ENCODE results near the gene ACBD4.

ACBD4 gene

DNA sequence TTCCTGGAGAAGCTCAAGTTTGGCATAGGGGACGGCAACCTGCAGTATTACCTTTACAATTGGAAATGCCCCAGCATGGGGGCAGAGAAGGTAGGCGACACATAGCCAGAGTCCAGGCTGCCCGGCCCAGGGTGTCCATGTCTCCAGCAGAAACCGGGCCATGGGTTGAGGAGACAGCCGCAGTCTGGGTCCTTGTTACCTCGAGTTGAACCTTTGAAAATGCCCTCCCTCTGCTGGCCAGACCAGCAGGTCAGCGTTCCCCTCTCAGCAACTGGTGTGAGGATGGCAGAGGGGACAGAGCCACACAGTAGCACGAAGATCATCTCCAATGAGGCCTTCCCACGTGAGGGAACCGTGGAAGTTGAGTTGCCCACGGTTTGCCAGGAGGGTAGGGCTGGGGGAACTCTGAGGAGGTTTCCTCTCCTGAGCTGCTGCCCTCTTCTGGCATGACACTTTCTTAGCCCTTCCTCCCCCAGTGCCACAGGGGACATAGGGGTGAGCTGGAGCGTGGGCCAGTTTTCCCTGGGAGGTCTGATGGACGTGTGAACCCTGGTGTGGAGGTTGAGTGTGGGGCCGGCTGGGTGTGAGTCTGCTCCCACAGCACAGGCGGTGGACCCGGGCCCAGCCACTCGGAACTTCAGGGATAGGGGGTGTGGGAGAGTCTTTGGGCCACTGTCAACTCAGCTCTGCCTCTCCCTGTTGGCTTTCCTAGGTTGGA is 30.4 kb upstream of the ACBD4 start:
- no peak for DNase-seq

DNA sequence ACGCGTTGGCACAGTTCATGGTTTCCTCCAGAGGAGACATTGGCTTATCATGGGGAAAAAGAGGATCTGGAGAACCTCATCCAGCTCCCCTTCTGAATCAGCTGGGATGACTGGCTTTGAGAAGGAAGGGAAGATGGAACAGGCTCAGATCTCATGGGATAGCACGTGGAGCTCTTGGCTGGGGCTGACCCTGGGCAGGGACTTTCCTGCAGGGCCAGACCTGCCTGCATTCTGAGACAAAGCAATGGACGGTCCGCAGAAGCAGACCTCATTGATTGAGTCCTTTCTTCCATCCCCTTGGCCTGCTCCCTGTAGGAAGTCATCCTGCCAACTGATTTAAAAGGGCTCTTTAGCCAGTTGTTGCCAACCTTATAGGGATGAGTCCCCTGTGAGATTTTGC is 29.4 kb upstream of the ACBD4 start:
- DNase-seq: no peak

DNA sequence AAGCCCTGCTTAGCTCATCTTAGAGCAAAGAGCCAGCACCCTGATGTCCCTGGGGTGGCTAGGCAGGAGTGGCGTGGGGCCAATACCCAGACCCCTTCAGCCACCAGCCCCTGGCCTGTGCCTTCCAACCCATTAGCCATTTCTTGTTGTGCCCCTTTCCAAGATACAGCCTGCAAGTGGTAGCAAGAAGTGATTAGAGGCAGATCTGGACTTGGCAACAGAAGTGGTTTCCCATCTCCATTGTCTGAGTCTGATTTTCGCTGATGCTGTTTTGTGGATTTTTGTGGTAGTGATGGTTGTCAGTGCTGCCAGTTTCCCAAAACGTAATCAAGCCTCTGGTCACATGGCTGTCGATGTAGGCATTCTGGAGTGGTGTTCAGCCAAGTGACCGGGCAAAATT is 28.9 kb upstream of the ACBD4 start:
- DNase-seq: no peak

DNA sequence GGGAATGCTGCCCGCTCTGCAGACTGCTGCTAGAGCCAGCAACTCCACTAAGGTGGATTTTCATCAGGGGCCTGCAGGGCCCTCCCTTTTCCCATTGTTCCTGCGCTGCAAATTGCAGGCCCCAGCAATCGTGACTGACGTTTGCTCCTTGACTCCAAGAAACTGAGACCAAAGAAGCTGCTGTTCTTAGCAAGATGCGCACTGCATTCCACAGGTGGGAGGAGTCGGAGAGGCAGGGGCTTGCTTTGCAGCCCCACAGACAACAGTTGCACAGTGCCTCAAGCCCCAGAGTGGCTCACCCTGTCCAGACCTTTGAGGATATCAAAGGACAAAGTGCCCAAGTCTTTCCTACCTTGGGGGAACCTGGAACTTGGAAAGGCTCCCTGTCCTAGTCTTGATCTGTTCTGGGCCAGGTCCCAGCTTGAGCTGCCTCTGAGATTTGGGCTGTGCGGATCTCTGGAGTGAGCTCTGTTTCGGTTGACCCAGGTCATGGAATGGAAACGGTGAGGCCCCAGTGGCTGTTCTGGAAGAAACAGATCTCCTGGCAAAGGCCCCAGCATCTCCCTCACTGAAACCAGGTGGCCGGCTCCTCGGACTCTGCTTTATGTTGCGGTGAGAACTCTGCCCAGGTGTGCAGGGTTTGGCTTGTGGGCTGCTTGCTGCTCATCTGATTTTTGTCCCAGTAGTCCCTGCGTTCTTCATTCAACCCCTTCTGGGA is 28.0 kb upstream of the ACBD4 start:
- no peak for DNase-seq

DNA sequence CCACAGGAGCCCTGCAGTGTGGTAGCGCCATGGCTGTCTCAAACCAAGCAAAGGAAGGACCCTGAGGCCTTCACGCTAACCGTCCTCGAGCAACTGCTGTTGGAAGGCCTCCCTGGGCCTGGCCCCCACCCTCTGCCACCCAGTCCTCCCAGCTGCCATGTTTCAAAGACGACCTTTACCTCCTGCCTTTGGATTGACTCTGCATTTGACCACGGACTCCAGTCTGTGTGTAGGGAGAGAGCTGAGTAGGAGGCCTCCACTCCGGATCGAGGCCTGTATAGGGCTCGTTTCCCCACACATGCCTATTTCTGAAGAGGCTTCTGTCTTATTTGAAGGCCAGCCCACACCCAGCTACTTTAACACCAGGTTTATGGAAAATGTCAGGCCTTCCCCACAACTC is 27.4 kb upstream of the ACBD4 start:
- DNase-seq: no peak

DNA sequence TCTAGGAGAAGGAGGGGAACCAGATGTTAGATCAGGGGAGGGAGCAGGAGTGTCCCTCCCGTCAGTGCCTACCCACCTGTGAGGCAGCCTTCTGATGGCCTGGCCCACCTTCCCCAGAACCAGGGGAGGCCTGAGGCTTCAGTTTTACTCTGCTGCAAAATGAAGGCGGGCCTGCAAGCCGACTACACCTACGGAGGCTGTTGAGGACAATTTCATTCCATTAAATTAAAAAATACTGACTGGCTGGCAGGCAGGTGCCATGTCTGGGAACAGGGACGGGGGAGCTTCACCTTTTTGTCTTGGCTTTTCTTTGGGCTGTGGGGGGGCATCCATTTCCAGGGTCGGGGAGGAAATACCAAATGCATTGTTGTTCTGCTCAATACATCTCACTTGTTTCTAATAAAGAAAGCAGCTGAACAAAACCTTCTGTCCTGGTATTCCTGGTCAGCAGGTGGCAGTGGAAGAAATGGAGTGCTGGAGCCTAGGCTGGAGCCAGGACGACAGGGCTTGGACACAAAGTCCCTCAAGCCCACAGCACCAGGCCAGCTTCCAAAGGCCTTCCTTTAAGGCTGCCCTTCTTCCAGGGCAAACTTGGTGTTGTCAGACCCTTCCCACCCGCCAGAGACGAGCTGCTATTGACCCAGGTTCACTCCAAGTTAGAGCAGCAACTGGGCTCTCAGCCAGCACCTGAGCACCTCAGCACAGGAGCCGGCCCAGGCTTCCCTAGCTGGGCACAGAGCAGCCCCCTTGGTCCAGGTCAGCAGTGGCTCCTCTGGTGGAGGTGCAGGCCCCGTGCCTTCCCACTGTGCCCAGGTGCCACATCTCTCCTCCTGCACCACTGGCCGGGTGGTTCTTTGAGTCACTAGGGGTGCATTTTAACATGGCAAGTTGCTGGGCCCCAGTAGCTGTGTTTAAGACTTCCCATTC is 26.6 kb upstream of the ACBD4 start:
- no peak for DNase-seq

DNA sequence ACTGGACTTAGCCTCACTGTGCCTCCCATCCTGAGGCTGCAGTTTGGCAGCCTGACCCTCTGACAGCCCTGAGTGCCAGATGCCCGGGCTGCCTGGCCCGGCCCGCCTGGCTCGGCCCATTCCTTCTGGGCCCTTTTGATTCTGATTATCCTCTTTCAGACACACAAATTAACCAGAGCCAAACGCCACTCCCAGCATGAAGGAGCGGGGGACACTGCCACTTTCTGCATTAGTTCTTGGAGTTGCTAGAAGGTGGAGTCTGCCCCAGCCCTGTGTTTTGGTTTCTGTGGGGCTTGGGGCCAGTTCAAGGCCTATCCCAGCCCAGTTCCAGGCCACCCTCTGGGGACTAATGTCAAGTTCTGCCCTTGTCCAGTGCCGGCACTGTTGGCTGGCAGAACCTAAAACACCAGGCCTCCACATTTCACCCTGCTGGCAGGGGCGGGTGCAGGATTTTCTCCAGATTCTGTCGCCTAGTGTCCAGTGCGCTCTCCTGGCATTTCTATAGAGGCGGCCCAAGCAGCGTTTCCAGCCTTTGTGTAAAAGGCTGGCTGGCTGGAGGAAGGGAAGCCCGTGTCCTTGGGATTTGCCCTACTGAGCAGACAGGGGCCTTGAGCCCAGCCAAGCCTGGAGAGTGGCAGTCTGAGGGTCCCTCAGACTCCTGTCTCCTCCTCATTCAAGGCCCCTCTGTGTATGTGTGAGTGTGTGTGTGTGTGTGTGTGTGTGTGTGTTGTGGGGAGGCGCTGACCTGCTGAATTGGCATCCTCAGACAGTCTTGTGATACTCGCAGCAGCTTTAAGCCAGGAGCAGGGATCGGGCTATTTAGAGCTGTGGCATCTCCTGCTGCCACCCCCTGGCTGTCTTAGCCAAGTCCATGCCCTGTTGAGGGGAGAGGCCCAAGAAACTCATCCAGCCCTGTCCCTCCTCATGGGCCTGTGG is 24.5 kb upstream of the ACBD4 start:
- DNase-seq: no peak

DNA sequence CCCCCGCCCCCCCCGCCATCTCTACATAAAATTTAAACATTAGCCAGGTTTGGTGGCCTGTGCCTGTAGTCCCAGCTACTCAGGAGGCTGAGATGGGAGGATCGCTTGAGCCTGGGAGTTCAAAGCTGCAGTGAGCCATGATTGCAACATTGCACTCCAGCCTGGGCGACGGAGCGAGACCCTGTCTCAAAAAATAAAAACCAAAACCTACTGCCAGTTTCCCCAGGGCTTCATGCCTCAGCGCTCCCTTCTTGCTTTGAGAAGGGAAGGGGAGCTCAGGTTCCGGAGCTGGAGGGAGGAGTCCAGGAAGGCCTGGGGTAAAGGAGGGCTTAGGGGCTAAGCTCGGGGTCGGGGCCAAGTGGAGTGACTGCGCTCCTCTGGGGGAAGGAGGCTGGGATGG is 23.6 kb upstream of the ACBD4 start:
- DNase-seq: no peak

DNA sequence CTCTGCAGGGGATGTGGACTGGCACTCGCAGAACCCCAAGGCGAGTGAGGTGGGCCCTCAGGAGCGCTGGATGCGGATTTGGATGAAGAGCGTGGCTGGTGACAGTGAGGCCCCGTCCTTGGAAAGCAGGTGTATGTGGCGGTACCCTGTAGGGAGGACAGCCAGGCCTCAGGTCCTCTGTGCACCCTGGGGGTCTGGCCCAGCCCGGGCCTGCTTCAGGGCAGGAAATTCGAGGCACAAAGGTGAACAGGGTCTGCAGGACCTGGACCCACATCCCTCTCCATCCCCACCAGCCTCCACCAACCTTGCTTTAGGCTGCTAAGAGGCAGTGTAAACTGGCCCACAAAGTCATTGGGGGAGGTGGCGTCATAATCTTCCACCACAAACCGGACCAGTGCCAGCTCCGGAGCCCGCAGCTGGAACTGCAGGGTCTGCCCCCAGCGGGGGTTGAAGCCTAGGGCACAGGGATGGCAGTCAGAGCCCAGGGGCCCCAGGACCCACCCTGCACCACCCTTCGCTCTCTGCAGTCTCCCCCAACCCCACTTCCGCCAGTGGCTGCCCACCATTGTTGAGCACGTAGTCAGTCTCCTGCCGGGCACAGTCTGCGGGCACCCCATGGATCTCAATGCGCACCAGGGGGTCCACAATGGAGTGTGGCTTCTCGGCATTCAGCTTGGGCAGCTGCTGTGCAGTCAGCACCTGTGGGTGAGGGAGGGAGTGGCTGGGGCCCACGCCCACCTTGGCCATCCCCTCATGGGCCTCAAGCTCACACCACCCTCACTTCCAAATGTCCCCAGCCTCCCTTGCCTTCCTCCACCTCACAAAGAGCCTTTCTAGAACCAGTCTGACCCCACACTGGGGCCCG is 22.7 kb upstream of the ACBD4 start:
- DNase-seq: no peak

DNA sequence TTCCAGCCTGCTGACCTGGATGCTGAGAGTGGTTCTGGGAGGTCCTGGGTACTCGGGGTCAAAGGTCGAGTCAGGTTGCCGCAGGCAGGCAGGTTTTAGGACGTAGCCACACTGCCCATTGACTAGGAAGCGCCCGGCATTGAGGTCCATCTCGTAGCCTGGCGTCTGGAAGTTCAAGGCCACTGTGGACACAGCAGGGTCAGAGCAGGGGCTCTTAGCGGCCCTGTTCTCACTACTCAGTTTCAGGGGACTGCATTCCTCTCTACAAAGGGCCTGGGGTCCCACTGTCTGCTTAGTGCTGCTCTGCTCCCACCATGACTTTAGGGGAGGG is 22.1 kb upstream of the ACBD4 start:
- no peak for DNase-seq

DNA sequence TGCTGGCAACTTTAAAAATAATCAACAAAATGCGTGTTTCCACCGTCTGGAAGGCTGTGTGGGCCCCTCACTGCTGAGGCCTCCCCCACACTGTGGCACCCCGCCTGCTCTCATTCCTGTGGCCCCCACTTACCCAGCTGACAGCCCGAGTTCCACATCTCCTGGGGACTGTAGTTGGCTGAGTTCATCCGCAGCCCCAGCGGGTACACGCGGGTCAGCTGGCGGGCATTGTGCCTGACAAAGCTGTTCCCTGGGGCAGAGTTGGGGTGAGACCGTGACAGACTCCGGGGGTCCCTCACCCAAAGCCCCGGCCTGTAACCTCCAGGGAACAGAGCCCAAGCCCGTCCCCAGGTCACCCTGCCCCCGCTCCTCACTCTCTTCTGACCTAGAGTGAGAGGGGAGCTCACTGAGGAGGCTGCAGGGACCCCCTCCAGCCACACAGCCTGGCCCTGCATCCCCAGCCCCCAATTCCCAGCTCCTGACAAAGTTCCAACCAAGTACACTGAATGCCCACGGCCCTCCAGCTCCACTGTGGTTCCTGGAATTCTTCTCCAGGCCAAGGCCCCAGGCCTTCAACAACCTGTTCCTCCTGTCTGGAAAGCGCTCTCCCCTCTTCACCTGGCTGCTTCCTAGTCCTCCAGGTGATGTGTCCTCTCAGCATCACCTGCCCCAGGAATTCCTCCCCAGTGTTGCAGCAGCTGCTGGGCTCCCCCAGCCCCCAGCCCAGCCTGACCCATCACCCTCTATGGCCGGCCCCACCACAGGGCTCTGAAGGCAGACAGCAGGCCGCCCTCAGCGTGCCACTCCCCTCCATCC is 21.2 kb upstream of the ACBD4 start:
- no peak for DNase-seq

DNA sequence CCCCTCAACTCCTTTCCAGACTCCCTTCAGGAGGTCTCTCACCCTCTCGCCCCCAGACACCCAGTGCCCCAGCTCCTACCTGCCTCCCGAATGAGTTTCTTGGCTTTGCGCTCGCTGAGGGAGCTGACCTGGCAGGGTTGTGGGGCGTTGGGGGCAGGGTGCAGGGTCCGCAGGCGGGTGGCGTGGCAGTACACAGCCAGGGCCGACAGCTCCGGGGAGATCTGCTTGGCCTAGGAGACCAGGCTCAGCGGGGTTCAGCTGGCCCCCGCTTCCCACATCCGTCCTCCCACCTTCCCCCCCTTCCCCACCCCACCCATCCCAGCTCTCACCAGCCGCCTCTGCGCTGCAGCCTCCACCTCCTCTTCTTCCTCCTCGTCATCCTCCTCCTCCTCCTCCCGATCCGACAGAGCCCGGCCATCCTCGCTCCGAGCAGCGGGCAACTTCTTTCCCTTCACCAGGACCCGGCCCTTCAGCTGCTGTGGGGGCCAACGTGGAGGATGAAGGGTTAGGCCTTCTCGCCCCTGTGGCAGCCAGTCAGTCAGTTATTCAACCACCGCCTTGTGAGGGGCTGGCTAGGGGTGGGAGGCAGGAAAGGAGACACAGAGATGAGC is 20.4 kb upstream of the ACBD4 start:
- no peak for DNase-seq

DNA sequence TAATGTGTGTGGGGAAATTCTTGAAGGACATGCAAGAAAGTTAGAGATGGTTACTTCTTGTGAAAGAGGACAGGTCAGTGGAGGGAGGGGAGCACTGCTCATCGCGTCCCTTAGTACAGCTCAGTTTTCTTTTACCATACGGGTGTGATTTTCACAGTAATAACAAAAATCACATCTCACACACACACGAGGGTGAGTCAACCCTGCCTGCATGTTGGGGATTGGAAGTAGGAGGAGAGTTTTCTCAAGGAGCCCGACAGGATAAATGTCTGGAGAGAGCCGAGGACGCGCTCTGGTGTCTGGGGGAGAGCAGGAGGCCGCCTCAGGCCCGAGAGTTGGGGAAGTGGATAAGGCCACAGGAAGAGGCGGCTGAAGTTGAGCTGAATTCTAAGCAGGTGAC is 19.6 kb upstream of the ACBD4 start:
- no peak for DNase-seq

DNA sequence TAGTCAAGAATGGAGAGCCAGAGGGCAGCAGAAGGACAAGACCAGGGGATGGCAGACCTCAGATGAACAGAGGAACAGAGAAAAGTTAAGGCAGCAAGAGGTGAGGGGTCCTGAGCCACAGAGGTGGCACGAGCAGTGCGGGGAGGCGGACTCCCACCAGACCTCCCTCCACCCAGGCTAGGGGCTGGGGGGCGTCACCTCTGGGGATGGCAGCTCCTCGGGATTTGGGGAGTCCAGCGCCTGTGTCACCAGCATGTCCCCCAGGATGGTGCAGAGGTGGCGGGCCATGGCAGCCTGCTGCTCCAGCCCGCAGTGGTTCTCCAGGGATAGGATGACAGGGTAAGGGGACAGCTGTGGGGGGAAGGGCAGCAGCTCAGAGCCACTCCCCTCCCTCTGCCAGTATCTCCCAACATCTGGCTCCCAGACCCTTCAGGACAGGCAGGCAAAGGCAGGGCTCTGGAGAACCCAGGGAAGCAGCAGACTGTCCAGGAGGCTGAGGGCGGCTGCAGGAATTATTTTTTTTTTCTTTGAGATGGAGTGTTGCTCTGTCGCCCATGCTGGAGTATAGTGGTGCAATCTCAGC is 19.0 kb upstream of the ACBD4 start:
- no peak for DNase-seq

DNA sequence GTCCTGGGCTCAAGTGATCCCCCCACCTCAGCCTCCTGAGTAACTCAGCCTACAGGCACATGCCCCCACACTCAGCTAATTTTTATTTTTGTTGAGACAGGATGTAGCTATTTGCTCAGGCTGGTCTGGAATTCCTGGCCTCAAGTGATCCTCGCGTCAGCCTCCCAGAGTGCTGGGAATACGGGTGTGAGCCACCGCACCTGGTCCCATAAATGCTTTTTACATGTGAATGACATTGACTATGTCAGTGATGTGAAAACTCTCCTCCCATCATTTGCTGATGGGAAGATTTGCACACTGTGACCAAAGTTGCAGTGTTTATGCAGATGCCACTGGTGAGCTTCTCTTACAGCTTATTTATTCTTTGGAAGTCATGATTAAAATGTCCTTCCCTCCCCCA is 18.2 kb upstream of the ACBD4 start:
- DNase-seq: no peak

DNA sequence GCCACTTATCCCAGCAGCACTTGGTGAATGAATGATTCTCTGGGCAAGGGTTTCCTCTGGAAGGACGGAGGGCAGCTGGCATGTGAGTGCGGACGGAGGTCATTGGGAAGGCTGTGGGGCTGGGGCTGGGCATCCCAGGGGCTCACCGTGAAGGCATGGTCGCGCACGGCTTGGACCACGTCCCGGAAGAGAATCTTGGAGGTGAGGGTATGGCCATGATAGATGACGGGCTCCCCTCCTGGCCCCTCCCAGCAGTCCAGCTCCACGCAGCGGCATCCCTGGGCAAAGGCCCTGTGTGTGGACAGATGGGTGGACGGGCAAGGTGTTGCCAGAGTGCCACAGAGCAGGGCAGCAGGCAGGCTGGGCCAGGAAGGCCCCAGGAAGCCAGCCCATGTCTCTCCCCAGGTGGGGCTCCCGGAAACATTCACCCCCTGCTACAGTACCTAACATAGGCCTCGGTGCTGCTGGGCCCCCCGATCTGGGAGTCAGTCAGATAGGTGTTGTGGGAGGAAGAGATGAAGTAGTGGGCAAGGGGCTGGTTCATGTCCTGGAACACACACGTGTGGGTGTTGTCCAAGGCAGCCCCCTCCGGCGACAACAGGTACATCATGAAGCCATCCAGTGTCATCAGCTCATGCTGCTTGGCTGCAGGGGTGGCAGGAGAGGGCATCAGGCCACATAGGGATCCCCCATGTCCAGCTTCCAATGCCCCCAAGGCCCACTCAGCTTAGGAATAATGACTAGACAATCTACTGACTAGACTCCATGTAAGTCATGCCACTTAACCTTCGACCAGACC is 17.4 kb upstream of the ACBD4 start:
- DNase-seq: no peak

DNA sequence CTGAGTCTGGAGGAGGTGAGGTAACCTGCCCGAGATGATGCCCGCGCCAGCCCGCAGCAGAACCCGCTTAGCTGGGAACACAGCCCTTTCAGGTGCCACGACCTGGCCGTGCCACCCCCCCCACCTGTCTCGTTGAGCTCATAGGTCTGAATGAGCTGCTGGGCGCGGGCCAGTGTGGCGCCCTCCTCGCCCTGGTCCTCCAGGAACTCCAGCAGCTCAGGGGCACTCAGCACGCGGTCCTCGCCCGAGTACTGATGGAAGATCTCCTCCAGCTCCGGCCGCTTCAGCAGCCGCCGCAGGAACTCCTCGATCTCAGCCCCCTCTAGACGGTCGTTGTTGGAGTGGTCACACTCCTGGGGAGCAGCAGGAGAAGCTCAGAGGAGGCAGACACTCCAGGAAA is 16.8 kb upstream of the ACBD4 start:
- no peak for DNase-seq

DNA sequence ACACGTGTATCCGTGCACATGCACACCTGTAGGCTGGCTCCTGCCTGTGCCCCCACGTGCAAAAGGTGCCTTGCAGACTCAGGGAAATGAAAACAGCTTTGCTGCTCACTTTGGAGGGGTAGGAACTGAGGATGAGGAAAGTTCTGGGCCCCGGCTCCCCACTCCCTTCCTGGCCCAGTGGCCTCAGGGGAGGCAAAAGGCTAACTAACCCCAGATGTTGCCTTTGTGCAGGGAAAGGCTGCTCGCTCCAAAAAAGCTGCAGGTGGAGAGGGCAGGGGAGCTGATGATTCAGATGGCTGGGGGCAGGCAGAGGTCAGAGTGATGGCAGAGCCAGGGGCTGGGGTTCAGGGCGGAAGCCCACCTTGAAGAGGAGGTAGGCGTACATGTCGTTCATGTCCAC is 15.5 kb upstream of the ACBD4 start:
- DNase-seq: no peak

DNA sequence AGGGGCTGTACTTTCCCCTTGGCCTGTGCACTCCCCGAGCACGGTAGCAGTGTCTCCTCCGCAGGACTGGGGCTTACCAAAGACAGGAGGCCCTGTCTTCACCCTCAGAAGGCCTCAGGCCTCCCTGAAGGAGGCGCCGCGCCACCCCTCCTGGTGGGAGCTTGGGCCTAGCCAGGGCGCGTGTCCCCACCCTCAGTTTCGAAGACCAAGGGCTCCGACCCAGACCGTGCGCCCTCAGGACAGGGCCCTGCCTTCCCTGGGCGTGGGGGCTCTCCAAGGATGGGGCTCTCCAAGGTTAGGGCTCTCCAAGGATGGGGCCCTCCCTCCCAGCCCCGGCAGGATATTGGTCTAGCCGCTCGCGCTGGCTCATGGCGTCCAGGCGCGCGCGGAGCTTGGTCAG is 14.9 kb upstream of the ACBD4 start:
- no peak for DNase-seq
